GM19467 (cell line): ENCODE data around the gene DIAPH3.

Experiments used
- ATAC-seq: cut with Tn5 transposase; IDR thresholded peaks from one replicate; pipeline ENCODE4 v1.9.1; 2021; ENCODE audit warnings: mild to moderate bottlenecking, moderate library complexity; ENCODE audit not compliant: unreplicated experiment

DIAPH3 gene

DNA sequence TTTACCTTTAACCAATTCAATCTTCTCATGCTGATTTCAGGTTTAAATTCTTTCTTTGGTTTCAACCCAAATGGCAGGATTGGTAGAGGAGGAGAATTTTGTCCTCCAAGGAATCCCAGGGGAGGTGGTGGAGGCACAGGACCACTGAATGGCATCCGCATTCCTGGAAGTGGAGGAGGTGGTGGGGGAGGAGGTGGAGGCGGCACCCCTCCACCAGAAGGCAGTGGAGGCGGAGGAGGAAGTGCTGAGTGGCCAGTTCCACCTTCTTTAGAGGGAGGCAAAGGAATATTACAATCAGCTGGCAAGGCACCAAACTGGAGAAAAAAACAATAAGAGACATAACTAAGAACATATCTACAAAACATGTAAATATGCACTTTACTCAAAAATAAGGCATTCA, 192.9 kb downstream of the DIAPH3 start:
- no peak for ATAC-seq

DNA sequence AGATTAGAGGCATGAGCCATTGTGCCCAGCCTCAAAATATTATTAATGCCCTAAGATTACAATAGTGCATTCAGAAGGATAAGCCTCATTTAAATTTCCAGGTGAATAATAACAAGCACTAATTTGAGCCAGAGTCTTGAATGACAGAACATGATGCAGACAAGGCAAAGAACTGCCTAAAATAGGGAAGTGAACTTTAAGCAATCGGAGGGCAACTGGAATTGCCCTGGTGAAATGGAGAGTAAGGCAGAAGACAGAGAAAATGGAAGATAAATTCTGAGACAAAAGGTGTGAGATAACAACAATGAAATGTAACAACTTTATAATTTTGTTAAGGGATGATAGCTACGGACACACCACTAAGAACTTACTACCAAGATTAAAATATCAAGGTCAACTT, 199.9 kb downstream of the DIAPH3 start:
- no peak for ATAC-seq

DNA sequence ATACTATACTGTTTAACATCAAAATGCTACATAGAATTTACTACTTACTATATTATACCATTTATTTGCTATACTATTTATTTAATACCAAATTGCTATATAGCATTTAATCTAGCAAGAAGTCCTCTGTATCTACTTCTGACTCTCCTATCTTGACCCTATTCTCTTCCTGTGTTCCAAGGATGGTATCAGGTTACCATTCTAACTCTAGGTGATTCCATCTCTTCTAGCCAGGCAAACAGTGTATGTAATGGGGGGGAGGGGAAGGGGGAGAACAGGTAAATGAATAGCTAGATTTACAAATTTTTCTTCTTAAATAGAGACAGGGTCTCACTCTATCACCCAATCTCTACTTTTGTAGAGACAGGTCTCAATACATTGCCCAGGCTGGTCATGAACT, 200.3 kb downstream of the DIAPH3 start:
- ATAC-seq = no peak

- no peak for ATAC-seq
Measured at GRCh38 chr13:59962343-59962742, 201.4 kb downstream of the DIAPH3 start.

GRCh38 chr13:59960683-59961082, 203.0 kb downstream of the DIAPH3 start:
- no peak for ATAC-seq

DNA sequence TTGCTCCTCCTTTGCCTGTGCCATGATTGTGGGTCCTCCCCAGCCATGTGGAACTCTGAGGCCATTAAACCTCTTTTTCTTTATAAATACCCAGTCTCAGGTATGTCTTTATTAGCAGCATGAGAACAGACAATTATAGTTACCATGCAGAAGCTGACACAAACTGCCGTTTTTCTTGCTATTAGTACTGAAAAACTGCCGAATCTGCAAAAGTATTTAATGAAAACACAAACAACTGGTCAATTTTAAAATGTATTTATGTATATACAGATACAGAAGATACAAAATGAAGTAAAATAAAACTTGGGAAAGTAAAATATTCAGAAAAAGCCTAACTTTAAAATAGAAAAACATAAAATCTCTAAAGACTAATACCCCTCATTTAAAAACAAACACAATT, 206.3 kb downstream of the DIAPH3 start:
- no peak for ATAC-seq

GRCh38 chr13:59954601-59955000, 209.1 kb downstream of the DIAPH3 start:
- ATAC-seq = no peak

GRCh38 chr13:59951011-59951410, 212.7 kb downstream of the DIAPH3 start:
- no peak for ATAC-seq

DNA sequence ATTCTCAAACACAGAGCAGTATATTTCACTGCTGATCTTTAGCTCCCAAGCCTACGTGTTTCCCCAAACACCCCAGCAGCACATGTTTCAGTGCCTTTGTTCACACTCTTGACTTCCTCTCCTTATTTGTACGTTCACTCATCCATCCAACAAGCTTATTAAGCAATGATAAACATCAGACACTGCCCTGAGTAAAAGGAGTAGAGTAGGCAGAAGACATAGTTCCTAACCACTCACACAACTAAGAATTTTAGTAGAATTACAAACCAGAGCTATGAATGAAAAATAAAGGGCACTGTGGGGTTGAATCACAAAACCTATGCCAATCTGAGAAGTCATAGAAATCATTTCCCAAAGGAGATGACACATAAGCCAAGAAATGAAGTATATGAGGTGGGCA, 213.5 kb downstream of the DIAPH3 start:
- ATAC-seq = no peak

DNA sequence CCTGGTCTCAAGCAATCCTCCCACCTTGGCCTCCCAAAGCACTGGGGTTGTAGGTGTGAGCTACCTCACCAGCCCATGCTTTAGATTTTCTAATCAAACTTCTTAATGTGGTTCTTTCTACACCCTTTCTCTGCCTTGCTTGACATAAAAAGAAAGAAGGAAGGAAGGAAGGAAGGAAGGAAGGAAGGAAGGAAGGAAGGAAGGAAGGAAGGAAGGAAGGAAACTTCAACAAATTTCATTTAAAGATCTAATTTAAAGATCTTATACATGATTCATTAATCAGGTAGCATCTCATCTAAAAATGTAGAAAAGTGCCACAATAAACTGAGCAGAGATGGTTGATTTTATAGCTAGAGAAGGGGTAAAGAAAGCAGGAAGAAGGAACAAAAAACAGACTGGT, 215.0 kb downstream of the DIAPH3 start:
- no peak for ATAC-seq

- ATAC-seq = no peak
Measured at GRCh38 chr13:59946944-59947343, 216.8 kb downstream of the DIAPH3 start.

DNA sequence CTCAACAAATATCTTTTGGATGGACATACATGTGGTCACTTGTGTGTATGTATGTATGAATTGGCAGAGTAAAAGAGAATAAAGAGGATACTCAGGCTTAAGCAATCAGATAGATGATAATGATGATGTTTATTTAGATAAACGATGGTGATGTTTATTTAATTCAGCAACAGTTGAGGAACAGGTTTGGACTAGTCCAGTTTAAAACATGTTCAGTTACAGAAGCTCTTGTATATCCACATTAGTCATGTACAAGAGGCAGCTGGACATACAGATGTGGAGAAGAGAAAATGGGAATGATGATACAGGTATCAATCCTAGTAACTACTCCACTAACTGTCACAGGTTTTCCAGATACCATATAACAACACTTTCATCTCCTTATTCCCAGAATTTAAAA, 232.1 kb downstream of the DIAPH3 start:
- no peak for ATAC-seq

- ATAC-seq = no peak
Measured at GRCh38 chr13:59924256-59924655, 239.5 kb downstream of the DIAPH3 start.

DNA sequence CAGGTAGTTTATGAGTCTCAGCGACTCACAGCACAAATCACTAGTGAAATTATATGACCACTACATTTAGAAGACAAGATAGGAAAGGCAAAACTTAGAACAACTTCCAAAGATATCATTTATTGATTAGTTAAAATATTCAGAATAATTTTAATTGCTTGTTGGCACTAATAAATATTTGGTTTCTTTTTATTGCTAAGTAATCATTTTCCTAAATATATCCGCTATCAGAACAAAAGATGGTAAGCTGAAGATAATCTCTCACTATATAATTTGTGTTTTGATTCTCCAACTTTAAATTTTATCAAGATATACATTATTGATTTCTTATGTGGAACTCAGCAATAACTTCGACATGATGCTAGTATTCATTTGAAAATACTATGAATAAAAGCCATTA, 248.5 kb downstream of the DIAPH3 start:
- ATAC-seq = no peak

DNA sequence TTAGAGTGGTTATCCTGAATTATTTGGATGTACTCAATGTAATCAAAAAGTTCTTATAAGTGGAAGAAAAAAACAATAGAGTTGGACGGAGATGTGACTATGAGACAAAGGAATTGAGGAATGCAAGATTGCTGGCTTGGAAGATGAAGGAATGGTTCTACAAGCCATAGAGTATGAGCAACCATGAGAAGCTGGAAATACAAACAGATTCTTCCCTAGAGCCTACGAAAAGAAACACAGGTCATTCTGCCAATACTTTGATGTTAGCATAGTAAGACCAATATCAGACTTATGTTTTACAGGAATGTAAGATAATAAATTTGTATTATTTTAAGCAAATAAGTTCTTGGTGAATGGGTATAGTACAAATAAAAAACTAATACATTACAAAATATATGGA, 249.2 kb downstream of the DIAPH3 start:
- ATAC-seq = no peak

DNA sequence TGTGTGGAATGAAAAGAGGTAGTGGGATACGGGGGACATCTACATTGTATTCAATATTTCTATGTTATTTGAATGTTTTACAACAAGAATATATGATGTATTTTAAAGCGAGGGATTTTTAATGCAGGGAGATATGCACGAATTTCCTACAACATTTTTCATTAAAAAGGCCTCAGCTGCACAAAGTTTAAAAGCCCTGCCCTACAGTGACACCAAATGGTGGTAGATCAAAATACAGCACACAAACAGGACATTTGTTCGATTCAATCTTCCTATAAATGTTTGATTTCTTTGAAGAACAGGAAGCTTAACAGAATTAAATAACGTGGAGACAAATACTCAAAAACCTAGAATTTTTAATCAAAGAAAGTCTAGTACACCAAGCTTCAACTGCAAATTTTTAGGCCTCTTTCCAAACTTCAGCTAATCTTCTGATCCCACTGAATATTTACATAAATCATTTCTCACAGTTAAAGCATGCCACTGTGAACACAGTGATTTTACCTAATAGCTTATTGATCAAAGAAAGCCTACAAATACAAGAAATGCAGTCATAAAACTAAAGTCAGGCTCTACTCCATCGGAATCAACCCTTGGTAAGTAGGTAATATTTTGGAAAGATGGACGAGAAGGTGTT, 257.2 kb downstream of the DIAPH3 start:
- ATAC-seq = no peak

DNA sequence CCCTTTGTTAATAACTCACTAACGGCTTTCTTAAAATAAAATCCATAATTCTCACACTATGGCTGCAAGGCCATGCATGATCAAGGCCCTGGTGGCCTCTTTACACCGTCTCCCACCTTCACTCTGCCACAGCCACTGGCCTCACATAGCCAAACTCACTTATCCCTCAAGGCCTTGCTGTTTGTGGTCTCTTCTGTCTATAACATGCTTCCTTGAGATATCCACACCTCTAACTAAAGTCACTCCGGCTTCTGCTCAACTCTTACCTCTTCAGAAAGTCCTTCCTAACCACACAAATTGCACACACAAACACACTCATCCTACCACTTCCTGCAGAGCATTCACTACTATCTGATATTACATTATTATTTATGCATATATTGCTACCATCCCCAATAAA, 262.5 kb downstream of the DIAPH3 start:
- ATAC-seq = no peak

DNA sequence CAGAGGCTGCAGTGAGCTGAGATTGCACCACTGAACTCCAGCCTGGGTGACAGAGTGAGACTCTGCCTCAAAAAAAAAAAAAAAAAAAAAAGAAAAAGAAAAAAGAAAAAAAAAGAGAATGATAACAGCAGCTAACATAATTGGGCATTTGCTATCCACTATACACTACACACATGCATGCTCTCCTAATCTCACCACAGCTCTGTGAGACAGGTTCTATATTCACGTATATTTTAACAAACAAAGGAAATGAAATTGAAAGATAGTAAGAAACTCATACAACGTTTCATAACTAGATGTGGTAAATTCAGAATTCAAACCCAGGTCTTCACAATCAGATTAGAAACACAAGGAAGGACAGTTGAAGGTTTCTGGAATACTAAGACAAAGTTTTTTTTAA, 265.7 kb downstream of the DIAPH3 start:
- no peak for ATAC-seq

DNA sequence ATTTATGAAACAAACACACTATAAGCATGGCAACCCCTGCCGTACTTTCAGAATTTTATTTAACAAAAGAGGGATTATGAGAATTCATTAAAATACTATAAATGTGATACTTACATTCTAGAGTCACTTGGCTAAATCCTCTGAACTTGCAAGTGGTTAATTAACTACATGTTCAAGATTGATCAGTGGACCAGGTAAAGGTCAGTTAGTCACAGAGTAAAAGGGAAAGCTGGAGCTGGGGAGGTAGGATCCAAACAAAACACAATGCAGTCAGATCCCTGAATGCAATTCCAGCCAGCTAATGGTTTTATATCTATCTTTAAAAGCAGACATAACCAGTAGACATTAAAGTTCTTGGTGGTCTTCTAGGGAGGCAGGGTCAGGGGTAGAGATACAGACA, 270.5 kb downstream of the DIAPH3 start:
- no peak for ATAC-seq

DNA sequence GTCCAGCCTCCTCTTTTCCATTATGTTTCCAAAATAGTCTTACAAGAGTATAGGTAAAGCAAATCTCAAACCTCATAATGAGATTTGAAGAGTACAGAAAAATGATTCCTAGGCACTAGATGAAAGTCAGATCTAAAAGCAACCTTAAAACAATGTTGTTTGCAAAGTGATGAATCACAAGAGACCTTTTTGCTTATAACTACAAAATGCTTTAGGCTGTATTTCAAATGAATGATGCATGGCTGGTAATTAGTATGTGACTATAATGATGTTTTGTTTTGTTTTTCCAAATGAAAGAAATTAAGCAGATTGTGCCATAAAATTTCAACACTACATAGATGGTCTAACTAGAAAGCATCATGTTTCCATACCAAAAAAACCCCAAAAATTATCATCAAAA, 272.7 kb downstream of the DIAPH3 start:
- ATAC-seq = no peak

DNA sequence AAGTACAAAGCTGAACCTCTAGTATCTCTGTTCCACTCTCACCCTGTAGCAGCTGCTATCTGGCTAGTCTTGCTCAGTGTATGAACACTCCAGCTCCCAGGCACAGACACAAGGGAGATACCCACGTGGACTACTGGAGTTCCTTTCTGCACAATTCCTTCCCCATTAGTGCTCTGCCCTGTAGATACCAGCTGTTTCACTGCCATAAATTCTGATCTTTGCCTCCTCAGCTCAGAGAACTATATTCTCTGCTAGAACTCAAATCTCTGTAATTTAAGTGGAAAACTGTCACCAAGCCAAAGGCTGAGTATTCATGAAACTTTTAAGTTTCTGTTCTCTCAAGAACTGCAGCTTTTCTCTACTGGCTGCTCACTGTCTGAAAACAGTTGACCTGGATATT, 273.7 kb downstream of the DIAPH3 start:
- ATAC-seq = no peak

DNA sequence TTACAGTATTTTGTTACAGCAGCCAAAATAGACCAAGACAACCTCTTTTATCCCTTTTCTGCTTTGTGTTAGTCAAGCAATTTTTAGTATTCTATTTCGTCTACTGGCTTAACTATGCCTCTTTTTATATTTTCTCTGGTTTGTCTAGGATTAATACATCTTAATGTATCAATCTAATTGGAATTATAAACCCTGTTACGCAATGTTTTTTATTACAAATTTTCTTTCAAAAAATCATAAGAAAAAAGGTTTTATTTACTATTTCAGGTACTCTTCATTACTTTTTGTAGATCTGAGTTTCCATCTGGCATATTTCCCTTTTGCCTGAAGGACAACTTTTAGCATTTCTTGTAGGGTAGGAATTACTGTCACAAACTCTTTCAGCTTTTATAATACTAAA, 275.3 kb downstream of the DIAPH3 start:
- ATAC-seq = no peak

DNA sequence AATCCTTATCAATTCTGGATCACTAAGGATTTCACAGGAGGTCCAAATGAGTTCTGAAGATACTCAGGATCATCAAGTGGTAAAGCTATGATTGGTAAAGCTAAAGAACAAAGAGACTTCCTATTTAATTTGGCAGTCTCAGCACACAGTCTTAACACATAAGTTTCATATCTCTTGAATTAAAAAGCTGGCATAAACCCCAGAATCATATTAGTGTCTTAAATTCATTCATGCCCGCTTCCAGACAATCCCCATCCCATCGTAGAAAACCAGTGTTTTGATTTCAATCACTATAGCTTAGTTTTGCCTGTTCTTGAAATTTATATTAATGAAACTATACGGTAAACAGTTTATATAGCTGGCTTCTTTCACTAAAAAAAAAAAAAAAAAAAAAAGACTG, 278.7 kb downstream of the DIAPH3 start:
- ATAC-seq = no peak

DNA sequence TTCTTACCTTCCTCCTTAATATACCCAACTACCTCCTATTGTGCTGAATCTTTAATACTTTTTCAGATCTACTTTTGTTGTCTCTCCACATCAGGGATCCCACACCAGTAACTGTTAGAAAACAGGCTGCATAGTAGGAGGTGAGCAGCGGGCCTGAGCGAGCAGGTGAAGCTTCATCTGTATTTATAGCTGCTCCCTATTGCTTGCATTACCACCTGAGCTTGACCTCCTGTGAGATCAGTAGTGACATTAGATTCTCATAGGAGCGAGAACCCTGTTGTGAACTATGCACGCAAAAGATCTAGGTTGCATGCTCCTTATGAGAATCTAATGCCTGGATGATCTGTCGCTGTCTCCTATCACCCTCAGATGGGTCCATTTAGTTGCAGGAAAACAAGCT, 279.8 kb downstream of the DIAPH3 start:
- ATAC-seq = no peak
